SK-N-SH treated with all-trans-retinoic acid at 6 μM for 48 hours (cell line): ENCODE measurements around the gene PRKCB.
"Not testable (repeated sequence)": the region's sequence is repeated elsewhere in the genome, so short reads cannot be mapped to it uniquely, and the experiment has no call there.

Source experiments
- ATAC-seq: fragments of 200-7000 bp; cut with Tn5 transposase; 3 replicates; pipeline ENCODE4 v1.9.1; 2020; ENCODE audit warnings: mild to moderate bottlenecking, moderate library complexity
- ARNTL ChIP-seq: fragments of 450-650 bp; formaldehyde crosslinking; IDR thresholded peaks from 2 replicates; pipeline ENCODE4 v1.5.0; 2020; ENCODE audit warnings: low read depth, mild to moderate bottlenecking, moderate library complexity, borderline replicate concordance
- CREB5 ChIP-seq: fragments of 250-450 bp; sonication (Bioruptor Pico); IDR thresholded peaks from 2 replicates; pipeline ENCODE4 v1.5.1; 2020; ENCODE audit warnings: low read depth, mild to moderate bottlenecking, moderate library complexity
- CSRNP3 ChIP-seq: fragments of 250-450 bp; sonication (Bioruptor Pico); IDR thresholded peaks from 2 replicates; pipeline ENCODE4 v1.5.1; 2021; ENCODE audit warnings: mild to moderate bottlenecking, moderate library complexity
- ESRRG ChIP-seq: fragments of 250-450 bp; sonication (Bioruptor Pico); IDR thresholded peaks from 2 replicates; pipeline ENCODE4 v1.6.1; 2021; ENCODE audit warnings: mild to moderate bottlenecking
- GLIS3 ChIP-seq: fragments of 250-450 bp; sonication (Bioruptor Pico); IDR thresholded peaks from 2 replicates; pipeline ENCODE4 v1.5.0; 2020; ENCODE audit warnings: mild to moderate bottlenecking, moderate library complexity
- ISL1 ChIP-seq: fragments of 250-450 bp; sonication (Bioruptor Pico); IDR thresholded peaks from 2 replicates; pipeline ENCODE4 v2.1.2; 2022; ENCODE audit warnings: mild to moderate bottlenecking, moderate library complexity
- OSR1 ChIP-seq: fragments of 250-450 bp; sonication (Bioruptor Pico); IDR thresholded peaks from 2 replicates; pipeline ENCODE4 v1.8.0; 2022; ENCODE audit warnings: moderate library complexity, mild to moderate bottlenecking, inconsistent platforms
- PATZ1 ChIP-seq: fragments of 250-450 bp; sonication (Bioruptor Pico); IDR thresholded peaks from 2 replicates; pipeline ENCODE4 v1.8.0; 2020; ENCODE audit warnings: mild to moderate bottlenecking, moderate library complexity, borderline replicate concordance
- POU6F1 ChIP-seq: fragments of 250-450 bp; sonication (Bioruptor Pico); IDR thresholded peaks from 2 replicates; pipeline ENCODE4 v1.8.0; 2021; ENCODE audit warnings: low read depth, mild to moderate bottlenecking, moderate library complexity, borderline replicate concordance
- PPARA ChIP-seq: fragments of 250-450 bp; sonication (Bioruptor Pico); IDR thresholded peaks from 2 replicates; pipeline ENCODE4 v1.5.0; 2020; ENCODE audit warnings: mild to moderate bottlenecking, borderline replicate concordance
- SNAI2 ChIP-seq: fragments of 250-450 bp; sonication (Bioruptor Pico); IDR thresholded peaks from 2 replicates; pipeline ENCODE4 v1.5.0; 2020; ENCODE audit warnings: mild to moderate bottlenecking, moderate library complexity
- TCF4 ChIP-seq: fragments of 250-450 bp; sonication (Bioruptor Pico); IDR thresholded peaks from 2 replicates; pipeline ENCODE4 v1.8.0; 2021; ENCODE audit warnings: mild to moderate bottlenecking, moderate library complexity, borderline replicate concordance
- TOX ChIP-seq: fragments of 250-450 bp; sonication (Bioruptor Pico); IDR thresholded peaks from 2 replicates; pipeline ENCODE4 v1.8.0; 2021; ENCODE audit warnings: mild to moderate bottlenecking, moderate library complexity, borderline replicate concordance
- TSHZ2 ChIP-seq: fragments of 250-450 bp; sonication (Bioruptor Pico); IDR thresholded peaks from 2 replicates; pipeline ENCODE4 v1.5.0; 2020; ENCODE audit warnings: mild to moderate bottlenecking, moderate library complexity
- ZC3H10 ChIP-seq: fragments of 250-450 bp; sonication (Bioruptor Pico); IDR thresholded peaks from 2 replicates; pipeline ENCODE4 v1.5.1; 2021; ENCODE audit warnings: mild to moderate bottlenecking, moderate library complexity
- ZFP3 ChIP-seq: fragments of 250-450 bp; sonication (Bioruptor Pico); IDR thresholded peaks from 2 replicates; pipeline ENCODE4 v1.5.0; 2020; ENCODE audit warnings: mild to moderate bottlenecking, moderate library complexity
- ZFP30 ChIP-seq: fragments of 450-650 bp; formaldehyde crosslinking; IDR thresholded peaks from 2 replicates; pipeline ENCODE4 v1.5.0; 2022; ENCODE audit warnings: mild to moderate bottlenecking, moderate library complexity
- ZNF565 ChIP-seq: fragments of 450-650 bp; formaldehyde crosslinking; conservative IDR thresholded peaks from 2 replicates; pipeline ENCODE4 v1.5.0; 2020; ENCODE audit warnings: low read depth, mild to moderate bottlenecking, moderate library complexity
- ZNF70 ChIP-seq: fragments of 450-650 bp; formaldehyde crosslinking; IDR thresholded peaks from 2 replicates; pipeline ENCODE4 v1.5.0; 2020; ENCODE audit warnings: mild to moderate bottlenecking, moderate library complexity
- ZNF8 ChIP-seq: fragments of 450-650 bp; formaldehyde crosslinking; IDR thresholded peaks from 2 replicates; pipeline ENCODE4 v1.5.0; 2020; ENCODE audit warnings: mild to moderate bottlenecking, moderate library complexity

Gene PRKCB

GRCh38 chr16:24234737-24235136, 399.0 kb downstream of the PRKCB start:
- no peak for TF ChIP-seq ZNF70 (CRISPR knock-in tag)
- TF ChIP-seq ZNF8 (CRISPR knock-in tag): no peak
- no peak for TF ChIP-seq TCF4
- TF ChIP-seq ZFP3 (CRISPR knock-in tag): no peak
- no peak for TF ChIP-seq ESRRG (CRISPR knock-in tag)
- TF ChIP-seq TSHZ2: no peak
- no peak for TF ChIP-seq ISL1
- TF ChIP-seq CSRNP3 (CRISPR knock-in tag): no peak
- TF ChIP-seq PPARA (CRISPR knock-in tag): no peak
- TF ChIP-seq CREB5 (CRISPR knock-in tag): no peak
- TF ChIP-seq PATZ1 (CRISPR knock-in tag): no peak
- TF ChIP-seq ZC3H10 (CRISPR knock-in tag): no peak
- no peak for TF ChIP-seq ZNF565
- no peak for TF ChIP-seq POU6F1 (CRISPR knock-in tag)
- no peak for ATAC-seq

- no peak for ATAC-seq
- TF ChIP-seq PPARA (CRISPR knock-in tag) (no peak), ZNF70 (CRISPR knock-in tag) (no peak), ISL1 (no peak), OSR1 (CRISPR knock-in tag) (no peak), SNAI2 (no peak), CSRNP3 (CRISPR knock-in tag) (no peak), ZC3H10 (CRISPR knock-in tag) (no peak), TSHZ2 (no peak), ARNTL (no peak), ESRRG (CRISPR knock-in tag) (no peak), TOX (CRISPR knock-in tag) (no peak), ZFP30 (CRISPR knock-in tag) (no peak), GLIS3 (CRISPR knock-in tag) (no peak)
Observed at GRCh38 chr16:24235806-24236205, 400.0 kb downstream of the PRKCB start.

GRCh38 chr16:24238846-24239245, 403.1 kb downstream of the PRKCB start:
- ATAC-seq: not testable (repeated sequence)
